GM21786 (cell line): ENCODE measurements around the gene VPS54.
A peak's percentile ranks its signal among the peaks of the same experiment; 100 is the strongest.
"Not testable (repeated sequence)": the region's sequence is repeated elsewhere in the genome, so short reads cannot be mapped to it uniquely, and the experiment has no call there.

ENCODE experiments used
- ATAC-seq: cut with Tn5 transposase; IDR thresholded peaks from one replicate; pipeline ENCODE4 v1.9.1; 2021; ENCODE audit not compliant: unreplicated experiment

VPS54 gene

DNA sequence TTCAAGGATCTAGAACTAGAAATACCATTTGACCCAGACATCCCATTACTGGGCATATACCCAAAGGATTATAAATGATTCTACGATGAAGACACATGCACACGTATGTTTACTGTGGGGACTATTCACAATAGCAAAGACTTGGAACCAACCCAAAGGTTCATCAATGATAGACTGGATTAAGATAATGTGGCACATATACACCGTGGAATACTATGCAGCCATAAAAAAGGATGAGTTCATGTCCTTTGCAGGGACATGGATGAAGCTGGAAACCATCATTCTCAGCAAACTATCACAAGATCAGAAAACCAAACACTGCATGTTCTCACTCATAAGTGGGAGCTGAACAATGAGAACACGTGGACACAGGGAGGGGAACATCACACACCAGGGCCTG is 87.1 kb downstream of the VPS54 start:
- ATAC-seq, result not testable (repeated sequence)

DNA sequence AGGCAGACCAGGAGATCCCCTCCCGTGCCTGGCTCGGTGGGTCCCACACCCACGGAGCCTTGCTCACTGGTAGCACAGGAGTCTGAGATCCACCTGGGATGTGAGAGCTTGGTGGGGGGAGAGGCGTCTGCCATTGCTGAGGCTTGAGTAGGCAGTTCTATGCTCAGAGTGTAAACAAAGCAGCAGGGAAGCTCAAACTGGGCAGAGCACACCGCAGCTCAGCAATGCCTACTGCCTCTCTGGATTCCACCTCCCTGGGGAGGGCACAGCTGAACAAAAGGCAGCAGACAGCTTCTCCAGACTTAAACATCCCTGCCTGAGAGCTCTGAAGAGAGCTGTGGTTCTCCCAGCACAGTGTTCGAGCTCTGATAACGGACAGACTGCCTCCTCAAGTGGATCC is 92.4 kb downstream of the VPS54 start:
- no peak for ATAC-seq

DNA sequence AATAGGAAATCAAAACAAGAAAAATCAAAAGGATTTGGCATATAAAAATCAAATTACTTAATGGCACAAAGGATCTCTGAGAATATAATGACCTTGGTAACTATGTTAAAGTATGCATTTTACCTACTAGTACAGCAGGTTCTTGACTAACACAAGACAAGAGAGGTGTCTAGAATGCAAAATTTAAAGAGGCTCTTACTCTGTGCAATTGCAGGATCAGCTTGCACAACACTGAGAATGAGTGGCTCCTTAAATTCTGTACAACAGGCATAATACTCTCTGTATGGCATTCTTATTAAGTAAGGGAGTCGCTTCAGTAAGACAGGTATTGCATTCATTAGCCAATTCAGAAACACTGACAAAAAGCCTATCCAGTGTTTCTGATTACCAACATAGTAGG is 104.9 kb downstream of the VPS54 start:
- no peak for ATAC-seq

DNA sequence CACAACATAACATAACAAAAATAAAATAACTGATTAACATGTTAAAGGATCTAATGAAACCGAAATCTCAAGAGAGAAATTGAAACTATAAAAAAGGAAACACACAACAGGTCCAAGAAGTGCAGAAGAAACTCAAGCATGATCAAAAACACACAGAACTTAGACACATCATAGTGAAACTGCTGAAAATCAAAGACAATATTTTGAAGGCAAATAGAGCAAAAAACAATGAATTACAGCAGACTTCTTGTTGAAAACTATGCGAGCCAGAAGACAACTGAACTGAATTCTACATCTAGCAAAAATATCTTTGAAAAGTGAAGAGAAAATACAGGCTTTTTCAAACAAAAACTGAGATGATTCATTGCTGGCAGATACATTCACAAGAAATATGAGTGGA is 116.2 kb downstream of the VPS54 start:
- ATAC-seq, result peak; percentile 79

DNA sequence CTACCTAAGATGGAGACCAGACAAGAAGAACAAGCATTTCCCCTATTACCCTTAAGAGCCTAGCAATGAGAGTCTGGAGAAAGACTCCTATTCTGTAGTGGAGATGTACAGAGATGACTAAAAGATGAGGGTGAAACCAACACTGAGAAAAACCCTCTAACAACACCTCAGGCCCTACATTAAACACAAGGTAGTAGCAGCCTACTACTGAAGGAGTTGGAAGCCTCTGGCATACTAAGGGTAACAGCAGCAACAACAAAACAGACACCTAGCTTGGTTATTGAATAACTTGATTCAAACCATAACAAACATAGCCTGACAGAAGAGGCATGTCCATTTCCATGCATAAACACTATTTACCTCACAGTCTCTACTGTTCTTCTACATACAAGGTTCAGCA is 117.1 kb downstream of the VPS54 start:
- no peak for ATAC-seq

DNA sequence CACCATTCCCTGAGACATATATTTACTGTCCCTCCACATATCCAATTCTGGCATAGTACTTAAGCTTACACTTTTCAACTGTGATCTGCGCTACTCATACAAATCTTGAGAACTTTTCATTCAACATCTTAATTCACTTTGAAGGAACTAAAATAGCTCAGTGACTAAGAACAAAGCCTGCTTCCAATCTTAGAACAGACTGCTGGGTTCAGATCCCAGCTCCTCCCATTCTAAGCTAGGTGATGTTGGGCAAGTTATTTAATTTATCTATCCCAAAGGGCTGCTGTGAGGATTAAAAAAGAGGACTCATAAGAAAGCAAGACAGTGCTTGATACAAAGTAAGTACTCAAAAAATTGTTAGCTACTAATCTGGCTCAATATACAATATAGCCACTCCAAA is 119.6 kb downstream of the VPS54 start:
- no peak for ATAC-seq

DNA sequence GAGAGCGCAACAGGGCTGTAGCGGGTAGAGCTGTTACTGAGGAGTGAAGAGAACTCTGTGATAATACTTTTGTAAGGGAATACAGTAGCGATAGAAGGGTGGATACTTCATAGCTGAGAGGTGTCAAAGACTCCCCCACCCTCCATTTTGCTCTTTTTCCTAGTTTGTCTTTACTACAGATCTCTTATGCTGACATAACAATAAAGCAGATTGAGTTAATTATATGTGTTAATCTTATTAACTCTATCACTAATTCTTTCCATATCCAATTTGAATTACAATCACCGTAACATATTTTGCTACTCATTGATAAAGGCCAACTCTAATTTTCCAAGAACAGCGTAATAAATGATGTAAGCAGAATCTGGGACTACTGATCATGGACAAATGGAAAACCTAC is 120.4 kb downstream of the VPS54 start:
- ATAC-seq, result no peak

DNA sequence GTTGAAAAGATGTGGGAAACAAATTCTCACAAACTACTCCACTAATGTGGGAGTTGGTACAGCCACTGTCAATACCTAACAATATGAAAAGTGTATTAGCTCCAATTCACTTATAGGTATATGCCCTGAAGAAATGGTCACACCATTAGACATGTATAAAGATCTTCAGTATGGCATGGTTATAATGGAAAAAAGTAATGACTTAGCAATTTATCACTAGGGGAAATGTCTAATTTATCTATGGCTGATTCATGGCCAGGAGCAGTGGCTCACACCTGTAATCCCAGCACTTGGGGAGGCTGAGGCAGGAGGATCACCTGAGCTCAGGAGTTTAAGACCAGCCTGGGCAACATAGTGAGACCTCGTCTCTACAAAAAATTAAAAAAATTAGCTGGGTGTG is 125.1 kb downstream of the VPS54 start:
- no peak for ATAC-seq

DNA sequence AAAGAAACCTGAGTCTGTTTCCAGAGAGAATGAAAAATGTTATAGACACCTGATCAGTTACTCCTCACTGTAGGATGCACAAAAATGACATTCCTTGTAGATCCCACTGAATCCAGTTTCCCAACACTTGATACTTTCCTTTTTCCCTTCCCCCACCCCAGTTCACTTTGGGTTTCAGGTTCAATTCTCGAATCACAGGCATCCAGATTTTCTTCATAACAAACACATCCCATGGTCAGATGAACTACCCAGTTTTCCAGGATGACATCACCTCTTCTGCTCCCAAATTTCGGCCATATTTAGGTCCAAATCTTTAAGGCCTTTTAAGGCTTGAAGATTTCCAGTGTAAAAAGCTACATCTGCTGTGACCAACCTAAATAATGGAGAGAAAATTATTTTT is 126.1 kb downstream of the VPS54 start:
- ATAC-seq, result no peak

DNA sequence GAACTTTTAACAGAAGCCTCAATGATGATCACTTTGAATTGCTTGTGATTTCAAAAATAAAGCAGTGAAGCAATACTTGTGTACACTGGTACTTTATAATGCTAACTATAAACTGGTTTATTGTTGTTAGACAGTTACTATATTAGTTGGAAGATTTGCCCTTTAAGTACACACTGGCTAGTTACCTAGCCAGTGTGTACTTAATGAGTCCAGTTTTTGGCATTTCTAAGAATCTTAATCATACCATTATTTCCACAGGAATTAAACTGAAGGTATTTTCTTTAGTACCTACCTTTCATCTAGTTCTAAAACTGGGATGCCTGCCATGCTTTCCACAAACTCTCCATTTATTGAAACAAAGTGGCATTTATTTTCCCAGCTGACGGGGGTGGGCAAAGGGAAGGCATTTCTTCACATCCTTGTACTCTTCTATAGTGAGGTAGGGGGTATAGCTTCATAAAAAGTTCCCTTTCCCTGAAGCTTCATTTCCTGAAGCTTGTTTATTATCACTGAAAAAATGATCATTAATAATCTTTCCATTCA is 127.7 kb downstream of the VPS54 start:
- no peak for ATAC-seq

DNA sequence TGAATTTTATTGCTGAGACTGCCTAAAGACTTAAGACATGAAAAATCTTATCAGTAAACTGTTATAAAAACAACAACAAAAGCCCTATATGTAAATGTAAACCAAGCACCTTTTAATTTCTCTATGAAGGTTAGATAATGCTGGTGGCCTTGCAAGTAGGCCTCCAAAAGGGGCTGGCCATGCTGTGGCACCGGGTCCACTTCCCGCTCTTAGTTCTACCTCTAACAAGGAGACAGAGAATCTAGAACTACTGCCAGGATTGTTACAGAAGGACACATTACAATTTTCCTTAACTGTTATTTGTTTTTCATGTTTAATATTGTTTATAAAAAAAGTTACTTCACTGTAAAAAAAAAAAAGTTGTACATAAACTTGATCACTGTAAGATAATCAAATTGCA is 128.6 kb downstream of the VPS54 start:
- ATAC-seq, result no peak

DNA sequence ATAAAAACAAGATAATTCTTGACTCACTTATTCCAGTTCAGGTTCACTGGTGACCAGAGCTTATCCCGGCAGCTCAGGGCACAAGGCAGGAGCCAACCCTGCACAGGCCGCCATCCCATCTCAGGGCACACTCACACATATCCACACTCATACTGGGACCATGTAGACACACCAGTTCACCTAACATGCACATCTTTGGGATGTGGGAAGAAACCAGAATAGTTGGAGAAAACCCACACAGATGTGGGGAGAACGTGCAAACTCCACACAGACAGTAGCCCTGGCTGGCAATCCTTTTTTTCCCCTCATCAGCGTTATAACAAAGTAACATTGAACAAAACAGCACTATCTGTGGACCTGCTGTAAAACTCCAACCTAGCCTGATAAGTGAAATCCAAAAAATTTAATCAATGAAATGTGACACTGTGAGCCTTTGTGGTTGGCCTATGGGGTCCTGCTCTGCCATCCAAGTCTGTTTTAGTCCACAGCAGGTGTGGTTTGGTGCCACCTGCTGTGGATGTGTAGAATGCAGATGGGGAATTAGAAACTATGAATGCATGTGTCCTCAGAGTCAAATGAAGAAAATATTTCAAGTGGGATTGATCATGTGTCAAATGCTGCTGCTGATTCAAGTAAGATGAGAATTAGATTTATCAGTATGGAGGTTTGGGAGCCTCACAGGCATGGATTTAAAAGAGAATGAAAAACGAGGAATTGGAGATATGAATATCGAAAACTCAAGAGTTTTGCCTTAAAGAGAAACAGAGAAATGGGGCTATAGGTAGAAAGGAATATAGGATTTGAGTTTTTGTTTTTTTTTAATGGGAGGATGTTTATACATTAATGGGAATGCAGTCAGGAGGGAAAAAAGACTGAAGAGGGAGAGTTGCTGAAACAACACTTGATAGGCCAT is 130.5 kb downstream of the VPS54 start:
- ATAC-seq, result no peak

DNA sequence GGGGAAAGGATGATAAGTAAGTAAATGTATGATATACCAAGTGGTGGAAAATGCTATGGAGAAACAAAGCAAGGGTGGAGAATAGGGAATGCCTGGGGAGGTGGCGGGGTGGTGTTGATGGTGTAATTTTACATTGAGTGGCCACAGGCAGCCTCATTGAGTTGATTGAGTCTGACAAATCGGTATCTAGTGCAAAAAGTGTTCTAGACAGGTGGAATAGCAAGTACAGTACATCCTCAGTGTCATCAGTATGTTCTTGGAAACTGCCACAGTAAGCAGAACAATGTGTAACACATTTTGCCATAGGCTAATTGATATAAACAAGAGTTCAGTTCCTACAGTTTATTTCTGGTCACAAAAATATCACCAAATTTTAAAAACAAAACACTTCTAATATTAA is 131.2 kb downstream of the VPS54 start:
- ATAC-seq, result no peak

DNA sequence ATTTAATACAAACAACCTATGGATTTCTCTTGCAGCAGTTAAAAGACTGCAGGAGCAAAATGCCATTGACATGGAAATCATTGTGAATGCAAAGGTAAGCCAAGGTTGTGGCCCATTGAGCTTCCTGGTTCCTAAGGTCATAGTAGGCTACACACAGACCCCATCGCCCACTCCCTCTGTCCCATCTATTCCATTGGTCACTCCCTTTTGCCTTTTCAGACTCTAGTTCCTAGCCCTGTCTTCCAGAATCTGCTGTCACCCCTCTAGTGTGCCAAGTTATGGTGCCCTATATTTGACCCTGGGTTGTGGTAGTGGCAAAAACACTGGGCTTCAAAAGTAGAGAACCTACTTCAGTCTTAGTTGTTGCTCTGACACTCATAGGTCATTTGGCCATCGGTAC is 132.8 kb downstream of the VPS54 start:
- ATAC-seq, result no peak

DNA sequence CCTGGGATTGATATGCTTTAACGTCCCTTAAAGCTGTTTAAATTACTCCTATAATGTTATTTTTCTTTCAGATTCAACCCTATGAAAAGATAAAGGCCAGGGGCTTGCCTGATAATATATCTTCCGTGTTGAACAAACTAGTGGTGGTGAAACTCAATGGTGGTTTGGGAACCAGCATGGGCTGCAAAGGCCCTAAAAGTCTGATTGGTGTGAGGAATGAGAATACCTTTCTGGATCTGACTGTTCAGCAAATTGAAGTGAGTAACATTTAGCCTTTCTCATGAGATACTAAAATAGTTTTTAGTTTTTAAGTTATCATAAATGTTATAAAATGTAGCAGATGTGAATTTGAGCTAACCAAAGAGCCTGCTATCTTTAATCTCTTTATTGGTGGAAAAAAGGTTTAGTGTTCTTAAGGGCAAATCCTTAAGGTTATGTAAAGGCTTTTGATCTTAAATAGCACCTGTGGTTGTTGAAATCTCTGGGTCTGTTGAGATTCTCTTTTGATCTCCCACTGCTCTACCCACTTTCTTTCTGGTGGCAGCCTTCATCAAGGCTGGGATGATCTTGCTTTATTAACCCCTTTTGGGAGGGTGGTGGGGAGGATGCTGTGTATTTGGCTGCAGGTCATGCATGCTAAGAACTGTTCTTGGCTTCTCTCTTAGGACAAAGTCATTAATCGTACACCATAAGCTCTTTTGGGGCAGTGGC is 136.7 kb downstream of the VPS54 start:
- no peak for ATAC-seq

DNA sequence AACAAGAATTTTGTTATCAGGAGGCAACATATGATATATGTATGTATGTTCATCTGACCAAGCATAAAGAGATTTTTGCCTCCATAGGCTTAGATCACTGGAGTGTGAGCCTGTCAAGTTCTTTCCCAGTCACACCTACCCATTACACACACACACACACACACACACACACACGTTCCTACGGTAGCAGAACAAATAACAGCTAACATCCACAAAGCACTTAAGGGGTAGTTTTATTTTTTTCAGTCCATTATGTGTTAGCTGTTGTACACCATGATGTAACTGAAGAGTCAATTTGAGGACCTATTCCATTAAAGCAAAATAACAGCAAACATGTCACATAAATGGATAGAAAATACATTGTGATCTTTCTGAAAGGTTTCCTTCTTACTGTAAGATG is 138.0 kb downstream of the VPS54 start:
- ATAC-seq, result no peak

DNA sequence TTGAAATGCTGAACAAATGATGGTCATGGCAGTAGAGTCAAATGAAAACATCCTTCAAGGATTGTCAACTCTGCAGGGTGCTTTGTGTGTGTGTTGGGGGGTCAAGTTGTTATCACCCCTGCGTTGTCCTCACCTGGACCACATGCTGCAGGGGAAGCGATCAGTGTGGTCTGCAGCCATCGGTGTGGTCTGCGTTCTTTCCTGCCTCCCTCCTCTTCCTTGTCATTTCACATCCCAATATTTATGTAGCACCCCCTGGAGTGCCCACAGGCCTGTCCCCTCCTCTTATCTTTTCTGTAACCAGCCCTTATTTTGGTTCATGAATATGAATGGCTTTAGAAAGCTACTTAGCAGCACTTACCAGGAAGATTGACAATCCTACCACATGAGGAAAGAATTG is 138.6 kb downstream of the VPS54 start:
- no peak for ATAC-seq

DNA sequence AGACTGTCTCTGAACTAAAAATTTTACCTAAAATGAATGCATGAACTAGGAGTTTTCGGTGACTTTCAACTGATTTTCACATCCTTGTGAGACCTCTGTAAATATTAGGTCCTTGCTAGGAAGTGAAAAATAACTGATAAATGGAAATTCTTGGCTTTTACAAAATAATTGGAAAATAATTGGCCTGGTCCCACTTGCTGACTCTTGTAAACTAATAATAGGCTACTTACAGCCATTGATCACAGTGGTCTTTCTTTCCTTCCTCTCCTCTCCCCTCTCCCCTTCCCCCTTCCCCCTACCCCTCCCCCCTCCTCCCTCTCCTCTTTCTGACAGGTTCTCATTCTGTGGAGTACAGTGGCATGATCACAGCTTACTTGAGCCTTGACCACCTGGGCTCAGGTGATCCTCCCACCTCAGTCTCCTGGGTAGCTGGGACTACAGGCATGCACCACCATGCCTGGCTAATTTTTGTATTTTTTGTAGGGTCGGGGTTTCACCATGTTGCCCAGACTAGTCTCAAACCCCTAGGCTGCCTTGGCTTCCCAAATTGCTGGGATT is 139.3 kb downstream of the VPS54 start:
- no peak for ATAC-seq

DNA sequence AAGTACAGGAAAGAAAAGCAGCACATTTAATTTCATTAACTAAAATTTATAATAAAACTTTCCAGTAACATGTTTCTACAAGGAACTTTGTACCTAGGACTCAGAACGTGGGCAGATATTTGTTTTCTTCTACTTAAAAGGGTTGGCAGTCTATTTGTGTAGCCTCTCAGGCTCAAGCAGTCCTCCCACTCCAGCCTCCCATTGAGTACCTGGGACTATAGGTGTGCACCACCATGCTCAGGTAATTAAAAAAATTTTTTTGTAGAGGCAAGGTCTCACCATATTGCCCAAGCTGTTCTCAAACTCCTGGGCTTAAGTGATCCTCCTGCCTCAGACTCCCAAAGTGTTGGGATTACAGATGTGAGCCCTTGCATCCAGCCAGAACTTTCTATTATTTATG is 140.7 kb downstream of the VPS54 start:
- ATAC-seq, result no peak

DNA sequence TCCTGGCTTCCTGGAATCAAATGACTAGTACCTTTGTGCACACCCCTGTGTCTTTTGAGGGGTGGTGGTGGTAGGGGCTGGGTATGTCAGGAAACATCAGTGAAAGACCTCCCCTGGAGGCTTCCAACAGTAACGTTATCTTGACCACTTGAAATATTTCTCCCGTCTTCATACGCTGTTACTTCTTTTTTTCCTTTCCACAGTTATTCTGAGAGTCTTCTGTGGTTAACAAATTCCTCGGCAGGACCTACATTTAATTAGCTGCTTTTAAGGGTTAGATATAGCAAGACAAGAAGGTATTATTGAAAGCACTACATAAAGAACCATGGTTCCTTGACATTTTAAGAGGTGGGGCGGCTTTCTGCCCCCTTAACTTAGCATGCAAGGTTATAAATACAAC is 142.9 kb downstream of the VPS54 start:
- no peak for ATAC-seq

DNA sequence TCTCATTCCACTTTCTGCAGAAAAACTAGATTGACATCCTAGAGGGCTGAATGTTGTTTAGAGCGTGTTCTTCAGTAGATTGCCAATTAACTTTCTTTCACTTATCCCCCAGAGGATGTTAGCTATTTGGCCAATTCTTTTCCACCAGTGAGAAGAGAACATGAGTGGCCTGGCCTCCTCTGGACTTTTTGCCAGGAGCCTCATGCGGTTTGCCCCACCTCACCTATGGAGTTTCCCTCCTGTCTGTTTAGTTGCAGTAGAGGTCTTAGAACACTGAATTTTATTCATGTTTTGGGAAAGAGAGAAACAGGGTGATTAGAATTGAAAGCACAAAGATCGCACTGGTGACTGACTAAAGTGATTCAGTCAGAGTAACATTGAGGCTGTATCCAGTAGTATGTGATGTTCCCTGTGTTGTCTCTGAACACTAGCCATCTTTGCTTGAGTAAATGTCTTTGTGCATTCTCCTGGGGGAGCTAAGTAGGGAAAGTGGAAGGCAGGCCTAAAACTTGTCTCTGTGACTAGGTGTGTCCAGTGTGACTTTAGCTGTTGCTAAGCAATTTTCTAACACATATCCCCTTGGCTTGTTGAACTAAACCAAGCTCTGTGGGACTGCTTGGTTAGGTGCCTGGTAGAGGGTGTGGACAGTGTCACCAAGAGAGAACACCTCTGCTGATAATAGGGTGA is 143.5 kb downstream of the VPS54 start:
- no peak for ATAC-seq
